ENCODE data around the gene NECAB3. TPM values are rescaled to one million over a fixed set of nuclear protein-coding genes. Genes with fewer than 3 reads are reported as not detected.
A peak's percentile ranks its signal among the peaks of the same experiment; 100 is the strongest.
"Not testable (repeated sequence)": the region's sequence is repeated elsewhere in the genome, so short reads cannot be mapped to it uniquely, and the experiment has no call there.

Gene NECAB3
- total RNA-seq, 2 donors from 2014 or later: 18.5 to 18.8 TPM

- Mint-ChIP-seq H3K4me3 (peak overlapping the region; percentile 6 to 76), H3K36me3 (ENCODE audit: insufficient read depth in 2 of 2) (no peaks in the 10 kb centered on the region), H3K9me3 (no peaks in the 10 kb centered on the region), H3K27ac (peak overlapping the region; percentile 79), H3K4me1 (ENCODE audit: low read depth) (peaks cover 63% of the 10 kb centered on the region), H3K27me3 (ENCODE audit: low read depth) (no peaks in the 10 kb centered on the region)
- ATAC-seq (replicated peaks in 1 of 2): no peak
- no peak for DNase-seq
Measured at GRCh38 chr20:33651562-33652048, 22.6 kb downstream of the NECAB3 start.

- H3K27me3 Mint-ChIP-seq (ENCODE audit: low read depth): no peaks in the 10 kb centered on the region
- H3K9me3 Mint-ChIP-seq: no peaks in the 10 kb centered on the region
- H3K36me3 Mint-ChIP-seq (ENCODE audit: insufficient read depth in 2 of 2): no peaks in the 10 kb centered on the region
- H3K27ac Mint-ChIP-seq: peak overlapping the region; percentile 79
- H3K4me1 Mint-ChIP-seq (ENCODE audit: low read depth): peaks cover 63% of the 10 kb centered on the region
- no peak for ATAC-seq (replicated peaks in 1 of 2)
- DNase-seq: no peak
- peak overlapping the region in 1 of 2 donors; percentile 76 for H3K4me3 Mint-ChIP-seq
Measured at GRCh38 chr20:33650753-33651561, 23.3 kb downstream of the NECAB3 start.

- Mint-ChIP-seq H3K4me1 (ENCODE audit: low read depth) (peaks cover 63% of the 10 kb centered on the region), H3K9me3 (no peaks in the 10 kb centered on the region), H3K27ac (no peak overlapping the region), H3K27me3 (ENCODE audit: low read depth) (no peaks in the 10 kb centered on the region), H3K4me3 (no peak overlapping the region), H3K36me3 (ENCODE audit: insufficient read depth in 2 of 2) (no peaks in the 10 kb centered on the region)
- ATAC-seq (replicated peaks in 1 of 2) (no peak), DNase-seq (no peak)
Measured at GRCh38 chr20:33650111-33650752, 24.0 kb downstream of the NECAB3 start.

GRCh38 chr20:33649201-33649681 is 25.0 kb downstream of the NECAB3 start:
- H3K27ac Mint-ChIP-seq: no peak overlapping the region
- no peaks in the 10 kb centered on the region for H3K36me3 Mint-ChIP-seq (ENCODE audit: insufficient read depth in 2 of 2)
- ATAC-seq (replicated peaks in 1 of 2): no peak
- peaks cover 62% of the 10 kb centered on the region for H3K4me1 Mint-ChIP-seq (ENCODE audit: low read depth)
- H3K4me3 Mint-ChIP-seq: no peak overlapping the region
- no peaks in the 10 kb centered on the region for H3K9me3 Mint-ChIP-seq
- no peak for DNase-seq
- no peaks in the 10 kb centered on the region for H3K27me3 Mint-ChIP-seq (ENCODE audit: low read depth)

- no peak for ATAC-seq (replicated peaks in 1 of 2)
Measured at GRCh38 chr20:33648396-33649004, 25.7 kb downstream of the NECAB3 start.

GRCh38 chr20:33647603-33648395 is 26.4 kb downstream of the NECAB3 start:
- H3K4me1 Mint-ChIP-seq (ENCODE audit: low read depth): peaks cover 47% of the 10 kb centered on the region
- no peaks in the 10 kb centered on the region for H3K36me3 Mint-ChIP-seq (ENCODE audit: insufficient read depth in 2 of 2)
- no peaks in the 10 kb centered on the region for H3K9me3 Mint-ChIP-seq
- H3K27ac Mint-ChIP-seq: no peak overlapping the region
- H3K27me3 Mint-ChIP-seq (ENCODE audit: low read depth): no peaks in the 10 kb centered on the region
- no peak for DNase-seq
- peak overlapping the region in 1 of 2 donors; percentile 19 for H3K4me3 Mint-ChIP-seq
- no peak for ATAC-seq (replicated peaks in 1 of 2)

More at GRCh38 chr20:33648396-33649004, 25.7 kb downstream of the NECAB3 start:
- peaks cover 54% of the 10 kb centered on the region for H3K4me1 Mint-ChIP-seq (ENCODE audit: low read depth)
- H3K4me3 Mint-ChIP-seq: no peak overlapping the region
- DNase-seq: no peak
- no peaks in the 10 kb centered on the region for H3K36me3 Mint-ChIP-seq (ENCODE audit: insufficient read depth in 2 of 2)
- H3K27me3 Mint-ChIP-seq (ENCODE audit: low read depth): no peaks in the 10 kb centered on the region
- no peaks in the 10 kb centered on the region for H3K9me3 Mint-ChIP-seq
- H3K27ac Mint-ChIP-seq: no peak overlapping the region

- H3K4me1 Mint-ChIP-seq (ENCODE audit: low read depth): peaks cover 40% of the 10 kb centered on the region
- ATAC-seq (replicated peaks in 1 of 2); DNase-seq; H3K27me3 Mint-ChIP-seq (ENCODE audit: low read depth); H3K4me3 Mint-ChIP-seq; H3K27ac Mint-ChIP-seq; H3K36me3 Mint-ChIP-seq (ENCODE audit: insufficient read depth in 2 of 2); H3K9me3 Mint-ChIP-seq: not testable (repeated sequence)
Measured at GRCh38 chr20:33646959-33647602, 27.1 kb downstream of the NECAB3 start.

GRCh38 chr20:33646191-33646590 is 28.0 kb downstream of the NECAB3 start:
- peaks cover 31% of the 10 kb centered on the region for H3K4me1 Mint-ChIP-seq (ENCODE audit: low read depth)
- no peaks in the 10 kb centered on the region for H3K36me3 Mint-ChIP-seq (ENCODE audit: insufficient read depth in 2 of 2)
- no peaks in the 10 kb centered on the region for H3K27me3 Mint-ChIP-seq (ENCODE audit: low read depth)
- DNase-seq (no peak), ATAC-seq (replicated peaks in 1 of 2) (no peak)
- no peak overlapping the region for H3K4me3 Mint-ChIP-seq
- H3K9me3 Mint-ChIP-seq: no peaks in the 10 kb centered on the region
- no peak overlapping the region for H3K27ac Mint-ChIP-seq

GRCh38 chr20:33645396-33645795 is 28.8 kb downstream of the NECAB3 start:
- Mint-ChIP-seq H3K27me3 (ENCODE audit: low read depth) (no peaks in the 10 kb centered on the region), H3K27ac (no peak overlapping the region), H3K9me3 (no peaks in the 10 kb centered on the region), H3K36me3 (ENCODE audit: insufficient read depth in 2 of 2) (peaks cover 0 to 4% of the 10 kb centered on the region in 2 donors), H3K4me3 (no peak overlapping the region), H3K4me1 (ENCODE audit: low read depth) (peaks cover 26% of the 10 kb centered on the region)
- ATAC-seq (replicated peaks in 1 of 2): no peak
- no peak for DNase-seq

GRCh38 chr20:33645072-33645358 is 29.2 kb downstream of the NECAB3 start:
- no peaks in the 10 kb centered on the region for H3K27me3 Mint-ChIP-seq (ENCODE audit: low read depth)
- no peak for DNase-seq
- H3K27ac Mint-ChIP-seq: no peak overlapping the region
- no peak for ATAC-seq (replicated peaks in 1 of 2)
- H3K9me3 Mint-ChIP-seq: no peaks in the 10 kb centered on the region
- H3K36me3 Mint-ChIP-seq (ENCODE audit: insufficient read depth in 2 of 2): peaks cover 0 to 6% of the 10 kb centered on the region in 2 donors
- peaks cover 23% of the 10 kb centered on the region for H3K4me1 Mint-ChIP-seq (ENCODE audit: low read depth)
- H3K4me3 Mint-ChIP-seq: no peak overlapping the region

- no peak for ATAC-seq (replicated peaks in 1 of 2)
Measured at GRCh38 chr20:33644313-33645071, 29.7 kb downstream of the NECAB3 start.

GRCh38 chr20:33640287-33640686 is 33.9 kb downstream of the NECAB3 start:
- ATAC-seq (replicated peaks in 1 of 2): no peak
- Mint-ChIP-seq H3K9me3 (no peaks in the 10 kb centered on the region), H3K27ac (no peak overlapping the region), H3K36me3 (ENCODE audit: insufficient read depth in 2 of 2) (peaks cover 0 to 10% of the 10 kb centered on the region in 2 donors), H3K27me3 (ENCODE audit: low read depth) (no peaks in the 10 kb centered on the region), H3K4me1 (ENCODE audit: low read depth) (no peaks in the 10 kb centered on the region), H3K4me3 (no peak overlapping the region)
- DNase-seq: no peak

More at GRCh38 chr20:33644313-33645071, 29.7 kb downstream of the NECAB3 start:
- Mint-ChIP-seq H3K27ac (no peak overlapping the region), H3K4me1 (ENCODE audit: low read depth) (peaks cover 17% of the 10 kb centered on the region), H3K9me3 (no peaks in the 10 kb centered on the region), H3K36me3 (ENCODE audit: insufficient read depth in 2 of 2) (peaks cover 0 to 6% of the 10 kb centered on the region in 2 donors), H3K4me3 (no peak overlapping the region), H3K27me3 (ENCODE audit: low read depth) (no peaks in the 10 kb centered on the region)
- DNase-seq: no peak
